HUDEP-2 (cell line): Measurements from ENCODE around the gene LARP4B.
"Not testable (repeated sequence)": the region's sequence is repeated elsewhere in the genome, so short reads cannot be mapped to it uniquely, and the experiment has no call there.

ENCODE experiments used
- DNase-seq, 76 experiments: peaks; one replicate each; lab custom pipeline; 2025; ENCODE audit not compliant: unreplicated experiment in 76 of 76; lab: John Stamatoyannopoulos, UW

Gene LARP4B

DNA sequence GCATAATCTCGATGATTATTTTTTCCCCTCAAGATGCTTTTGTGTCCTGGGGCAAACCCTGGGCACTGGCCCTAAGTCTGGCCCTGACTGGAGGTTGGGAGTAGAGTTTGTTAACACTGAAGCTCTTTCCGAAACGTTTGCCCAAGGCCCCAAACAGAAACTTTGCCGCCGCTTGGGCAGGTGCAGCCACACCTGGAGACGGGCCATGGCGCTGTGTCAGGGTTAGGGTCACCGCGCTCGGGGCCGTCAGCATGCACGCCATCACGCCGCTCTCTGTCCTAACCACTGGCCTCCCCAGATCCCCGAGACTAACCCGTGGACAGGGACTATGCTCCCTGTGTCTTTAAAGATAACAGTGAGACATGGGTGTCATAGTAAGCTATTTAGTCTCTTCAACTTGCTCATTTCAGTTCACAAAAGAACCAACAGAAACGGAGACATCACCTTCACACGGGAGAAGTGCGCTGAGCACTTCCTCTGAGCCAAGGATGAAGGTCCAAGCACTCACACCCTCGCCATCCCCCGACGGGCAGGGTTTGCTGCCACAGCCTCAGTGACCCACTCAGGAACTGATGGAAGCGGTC is 156.8 kb downstream of the LARP4B start:
- no peak for DNase-seq

DNA sequence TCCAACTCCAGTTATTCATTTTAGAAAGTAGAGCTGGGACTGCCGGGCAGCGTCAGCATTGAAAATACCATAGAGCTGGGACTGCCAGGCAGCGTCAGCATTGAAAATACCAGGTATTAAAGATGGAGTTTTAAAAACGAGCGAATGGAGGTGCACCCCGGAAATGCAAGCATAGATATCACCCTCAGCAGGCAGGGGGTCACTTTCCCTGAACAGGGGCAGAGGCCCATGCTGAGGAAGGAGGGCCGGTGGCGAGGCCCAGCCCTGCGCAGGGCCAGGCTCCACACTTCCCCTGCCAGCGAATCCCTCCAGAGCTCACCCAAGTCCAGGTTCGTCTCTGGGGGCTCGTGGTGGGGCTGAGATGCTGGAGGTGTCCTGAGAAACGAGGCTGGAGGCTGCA is 157.3 kb downstream of the LARP4B start:
- no peak for DNase-seq

DNA sequence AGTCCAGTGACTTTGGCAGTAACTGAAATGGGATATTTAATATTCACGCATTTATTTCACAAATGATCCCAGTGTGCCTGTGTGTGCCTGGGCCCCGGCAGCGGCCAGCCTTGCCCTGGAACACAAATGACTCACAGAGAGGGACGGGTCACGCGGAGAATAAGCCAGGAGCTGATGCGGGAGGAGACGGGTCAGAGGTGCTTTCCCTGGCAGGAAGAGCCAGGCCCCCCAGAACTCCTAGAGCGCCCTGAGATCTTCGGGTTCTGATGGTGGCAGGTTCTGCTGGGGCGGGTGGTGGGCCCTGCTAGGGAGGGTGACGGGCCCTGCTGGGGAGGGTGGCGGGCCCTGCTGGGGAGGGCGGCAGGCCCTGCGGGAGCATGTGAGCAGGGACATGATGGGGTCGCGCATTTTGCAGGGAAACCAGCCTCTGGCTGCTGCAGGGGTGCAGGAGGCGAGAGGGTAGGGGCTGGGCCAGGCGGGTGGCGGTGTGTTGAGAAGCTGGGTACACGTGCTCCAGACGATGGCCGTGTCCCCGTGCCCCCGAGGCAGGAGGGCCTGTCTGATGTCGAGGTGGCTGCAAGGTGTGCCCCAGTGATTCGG is 157.8 kb downstream of the LARP4B start:
- no peak for DNase-seq

DNA sequence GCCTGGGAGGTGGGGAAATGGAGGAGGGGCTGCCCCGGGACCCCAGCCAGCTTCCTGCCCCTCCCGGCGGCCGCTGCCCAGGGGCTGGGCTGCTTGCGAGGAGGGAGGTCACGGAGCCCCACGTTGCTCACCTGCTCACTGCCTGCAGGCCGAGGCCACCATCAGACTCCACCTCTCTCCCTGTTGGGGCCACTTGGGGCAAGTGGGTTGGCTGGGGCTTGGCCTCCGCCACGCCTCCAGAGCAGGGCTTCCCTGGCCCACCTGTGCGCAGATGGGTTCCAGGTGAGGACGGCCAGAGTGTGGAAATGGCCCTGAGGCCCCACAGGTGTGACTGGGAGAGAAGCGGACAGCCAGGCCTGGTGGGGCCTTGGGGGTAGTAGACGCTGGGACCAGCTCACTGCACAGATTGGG is 159.3 kb downstream of the LARP4B start:
- DNase-seq = no peak

GRCh38 chr10:771647-772046 is 159.9 kb downstream of the LARP4B start:
- DNase-seq = no peak

GRCh38 chr10:770975-771374 is 160.5 kb downstream of the LARP4B start:
- no peak for DNase-seq

- DNase-seq = not testable (repeated sequence)
Observed at GRCh38 chr10:770048-770712, 161.3 kb downstream of the LARP4B start.

GRCh38 chr10:767794-768193 is 163.7 kb downstream of the LARP4B start:
- DNase-seq = no peak

DNA sequence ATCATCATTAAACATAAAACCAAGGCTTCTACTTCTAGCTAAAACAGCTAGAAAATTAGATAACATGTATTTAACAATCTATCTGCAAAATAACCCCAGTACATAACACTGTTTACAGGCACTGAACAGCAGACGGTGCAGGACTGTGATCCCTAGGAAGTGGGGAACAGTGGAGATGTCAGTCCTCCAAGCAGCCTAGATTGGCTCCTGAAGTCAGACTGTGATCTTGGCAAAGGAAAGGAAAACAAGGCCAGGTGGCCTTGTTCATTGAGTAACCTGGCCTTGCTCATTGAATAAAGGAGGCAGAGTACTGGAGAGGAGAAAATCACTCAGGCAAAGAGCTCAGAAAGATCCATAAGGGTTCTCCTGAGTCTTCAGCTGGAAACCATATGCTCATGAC is 164.3 kb downstream of the LARP4B start:
- DNase-seq = no peak

DNA sequence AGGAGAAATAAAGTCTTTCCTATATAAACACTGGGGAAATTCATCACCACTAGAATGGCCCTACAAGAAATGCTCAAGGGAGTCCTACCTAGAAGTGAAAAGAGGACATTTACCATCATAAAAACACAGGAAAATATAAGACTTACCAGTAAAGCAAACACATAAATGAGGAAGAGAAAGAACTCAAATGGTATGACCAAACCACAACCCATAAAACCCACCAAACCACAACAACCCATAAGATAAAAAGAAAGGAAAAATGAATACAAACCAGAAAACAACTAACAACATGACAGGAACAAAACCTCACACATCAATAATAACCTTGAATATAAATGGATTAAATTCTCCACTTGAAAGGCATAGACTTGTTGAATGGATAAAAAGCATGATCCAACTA is 170.1 kb downstream of the LARP4B start:
- no peak for DNase-seq

GRCh38 chr10:760622-761021 is 170.9 kb downstream of the LARP4B start:
- DNase-seq = no peak

GRCh38 chr10:759898-760477 is 171.5 kb downstream of the LARP4B start:
- DNase-seq = no peak
